Measurements from ENCODE around the gene SLC16A5. TPM values are rescaled to one million over a fixed set of nuclear protein-coding genes. Genes with fewer than 3 reads are reported as not detected.

SLC16A5 gene
- total RNA-seq, 2 experiments from 2014 or later: not detected

DNA sequence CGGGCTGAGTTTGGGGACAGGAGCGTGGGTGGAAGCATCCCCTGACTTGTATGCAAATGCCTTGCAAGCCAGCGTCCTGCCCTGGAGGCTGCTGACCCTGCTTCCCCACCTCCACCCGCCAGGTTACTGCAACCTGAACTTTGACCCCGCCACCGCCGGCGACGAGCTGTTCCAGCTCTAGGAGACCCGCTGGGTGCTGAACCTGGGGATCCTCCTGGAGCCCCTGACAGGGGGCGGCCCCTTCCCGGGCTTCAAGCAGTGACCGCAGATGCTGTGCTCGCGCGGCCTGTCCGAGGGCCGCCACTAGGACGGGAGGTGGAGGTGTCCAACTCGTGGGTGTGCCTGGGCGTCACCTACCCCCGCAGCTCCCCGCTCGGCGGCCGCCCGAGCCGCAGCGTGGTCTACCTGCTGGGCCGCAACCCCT lies 10.7 kb upstream of the SLC16A5 start:
- no peaks in the 10 kb centered on the region for H3K4me1 ChIP-seq (ENCODE audit: insufficient read depth, low read length, poor library complexity, severe bottlenecking)
- no peaks in the 10 kb centered on the region for H4K20me1 ChIP-seq (ENCODE audit: insufficient read depth, low read length)
- H2AFZ ChIP-seq (ENCODE audit: low read length): peak overlapping the region; percentile 44
- no peaks in the 10 kb centered on the region for H3K79me2 ChIP-seq (ENCODE audit: insufficient read depth, low read depth, low read length)
- peak overlapping the region; percentile 35 for H3K4me3 ChIP-seq (ENCODE audit: low read depth, low read length, poor library complexity, severe bottlenecking)
- TF ChIP-seq CTCF (conservative IDR thresholded peaks at IDR 0.05; ENCODE audit: low read length): no peak
- TF ChIP-seq EZH2phosphoT487 (IDR thresholded peaks at IDR 0.05; ENCODE audit: borderline replicate concordance, low read depth, low read length): no peak
- no peaks in the 10 kb centered on the region for H3K9me2 ChIP-seq (ENCODE audit: insufficient read depth, low read length)
- no peak for DNase-seq (ENCODE audit: low spot score)
- intact Hi-C loops (cut with micrococcal nuclease; ENCODE audit: unreplicated experiment): no loop called here
- H3K27ac ChIP-seq (ENCODE audit: low read depth, low read length, poor library complexity, severe bottlenecking): no peak overlapping the region
- no TSS peak for BruUV-seq (replicated peaks)
- no peaks in the 10 kb centered on the region for H3K36me3 ChIP-seq (ENCODE audit: insufficient read depth, low read length)
- ChIA-PET POLR2A (no interaction called here), CTCF (ENCODE audit: unreplicated experiment) (no interaction called here)
- no peaks in the 10 kb centered on the region for H3K9me3 ChIP-seq (ENCODE audit: low read length)
- H3K4me2 ChIP-seq (ENCODE audit: low read length): peak overlapping the region; percentile 27; the same call in 1 of the 2 replicates

GRCh38 chr17:75077496-75078283 lies 10.1 kb upstream of the SLC16A5 start:
- H3K36me3 ChIP-seq (ENCODE audit: insufficient read depth, low read length): no peaks in the 10 kb centered on the region
- ChIA-PET POLR2A (no interaction called here), CTCF (ENCODE audit: unreplicated experiment) (interaction anchor here (0.5 kb wide), 1 partner anchor 94 kb away, joined by 4 read pairs; no protein-coding TSS in a partner anchor)
- peak overlapping the region; percentile 35 for H3K4me3 ChIP-seq (ENCODE audit: low read depth, low read length, poor library complexity, severe bottlenecking)
- intact Hi-C loops (cut with micrococcal nuclease; ENCODE audit: unreplicated experiment): no loop called here
- H4K20me1 ChIP-seq (ENCODE audit: insufficient read depth, low read length): no peaks in the 10 kb centered on the region
- TF ChIP-seq EZH2phosphoT487 (IDR thresholded peaks at IDR 0.05; ENCODE audit: borderline replicate concordance, low read depth, low read length) (no peak), CTCF (conservative IDR thresholded peaks at IDR 0.05; ENCODE audit: low read length) (peak; percentile 64)
- no peak overlapping the region for H3K27ac ChIP-seq (ENCODE audit: low read depth, low read length, poor library complexity, severe bottlenecking)
- H3K9me3 ChIP-seq (ENCODE audit: low read length): no peaks in the 10 kb centered on the region
- no peaks in the 10 kb centered on the region for H3K79me2 ChIP-seq (ENCODE audit: insufficient read depth, low read depth, low read length)
- peak; percentile 56 for DNase-seq (ENCODE audit: low spot score)
- no TSS peak for BruUV-seq (replicated peaks)
- peak overlapping the region; percentile 27; the same call in 1 of the 2 replicates for H3K4me2 ChIP-seq (ENCODE audit: low read length)
- H3K9me2 ChIP-seq (ENCODE audit: insufficient read depth, low read length): no peaks in the 10 kb centered on the region
- H3K4me1 ChIP-seq (ENCODE audit: insufficient read depth, low read length, poor library complexity, severe bottlenecking): no peaks in the 10 kb centered on the region
- peak overlapping the region; percentile 44 for H2AFZ ChIP-seq (ENCODE audit: low read length)

All from OCI-LY7 (cell line).